NCI-H2107 treated with DMSO at 0.1 percent for 48 hours (cell line): Measurements from ENCODE around the gene MYCL.
"Not testable (repeated sequence)": the region's sequence is repeated elsewhere in the genome, so short reads cannot be mapped to it uniquely, and the experiment has no call there.

ENCODE experiments used
- DNase-seq: peaks from one replicate; lab custom pipeline; 2025; ENCODE audit not compliant: unreplicated experiment; lab: John Stamatoyannopoulos, UW

The MYCL gene

DNA sequence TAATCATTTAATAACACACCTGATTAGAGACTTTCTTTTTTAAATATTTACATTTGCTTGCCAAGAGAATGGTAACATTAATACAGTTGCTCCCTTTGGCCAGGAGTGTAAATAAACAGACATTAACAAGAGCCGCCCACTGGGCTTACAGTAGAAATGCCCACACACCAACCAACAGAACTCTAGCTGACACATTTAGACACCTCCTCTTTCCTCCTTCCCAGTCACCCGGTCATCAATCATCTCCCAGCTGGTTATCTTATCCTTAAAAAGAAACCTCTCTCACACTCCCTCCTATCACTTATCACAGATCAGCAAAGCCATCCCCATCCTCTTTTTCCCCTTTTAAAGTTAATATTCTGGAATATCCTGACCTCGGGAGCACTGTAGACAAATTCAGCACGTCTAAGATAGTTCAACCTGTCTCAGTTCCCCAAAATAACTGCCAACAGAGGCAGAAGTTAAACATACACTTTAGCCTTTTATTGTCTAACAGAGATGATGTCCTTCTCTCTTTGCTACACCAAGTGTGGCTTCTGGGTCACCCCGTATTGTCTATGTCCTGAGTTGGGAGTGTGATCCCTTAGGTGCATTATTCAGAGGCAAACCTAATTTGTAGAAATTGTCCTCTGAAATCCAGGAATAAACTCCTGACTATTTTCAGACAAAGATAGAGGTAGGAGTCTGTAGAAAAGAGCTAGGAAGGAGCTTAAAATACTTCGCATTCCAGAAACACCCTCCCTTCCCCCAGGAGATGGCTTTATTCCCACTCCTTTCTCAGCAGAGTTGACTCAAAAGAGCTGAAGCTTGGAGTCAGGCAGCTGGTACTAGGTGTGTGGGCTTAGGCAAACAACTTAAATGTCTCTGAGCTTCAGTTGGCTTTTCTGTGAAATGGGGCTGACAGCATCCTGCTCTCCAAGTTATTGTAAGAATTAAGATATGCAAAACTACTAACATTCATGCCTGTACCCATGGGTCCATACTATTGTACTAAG, 8.8 kb downstream of the MYCL start:
- DNase-seq: peak; percentile 100

GRCh38 chr1:39890880-39891279, 10.8 kb downstream of the MYCL start:
- no peak for DNase-seq

GRCh38 chr1:39890273-39890672, 11.4 kb downstream of the MYCL start:
- DNase-seq: no peak

DNA sequence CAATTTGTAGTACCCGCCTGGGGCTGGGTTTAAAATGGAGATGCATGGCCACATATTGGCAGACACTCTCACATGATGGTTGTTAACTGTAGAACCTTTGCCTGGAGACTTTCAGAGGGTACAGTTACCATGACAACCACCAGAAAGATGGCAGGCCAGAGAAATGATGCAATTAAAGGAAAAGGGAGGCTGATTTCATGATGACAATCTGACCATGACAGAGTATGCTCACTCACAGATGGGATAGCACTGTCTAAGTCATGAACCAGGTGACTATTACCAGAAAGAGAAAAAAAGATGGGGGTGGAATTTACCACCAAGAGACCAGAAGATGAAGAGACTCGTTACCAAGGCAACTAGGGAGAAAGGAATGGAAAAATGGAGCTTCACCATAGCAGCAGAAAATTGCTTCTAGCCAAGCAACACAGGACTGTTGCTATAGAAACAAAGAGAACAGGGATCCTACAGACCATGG, 14.9 kb downstream of the MYCL start:
- peak; percentile 99 for DNase-seq

DNA sequence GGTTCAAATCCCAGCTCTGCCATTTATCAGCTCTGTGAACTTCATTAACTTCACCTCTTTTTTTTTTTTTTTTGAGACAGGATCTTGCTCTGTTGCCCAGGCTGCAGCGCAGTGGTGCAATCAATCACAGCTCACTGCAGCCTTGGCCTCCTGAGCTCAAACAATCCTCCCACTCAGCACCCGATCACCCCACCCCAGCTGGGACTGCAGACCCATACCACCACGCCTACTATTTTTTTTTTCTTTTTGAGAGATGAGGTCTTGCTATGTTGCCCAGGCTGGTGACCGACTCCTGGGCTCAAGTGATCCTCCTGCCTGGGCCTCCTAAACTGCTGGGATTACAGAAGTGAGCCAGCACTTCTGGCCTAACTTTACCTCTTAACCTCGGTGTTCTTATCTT, 16.2 kb downstream of the MYCL start:
- no peak for DNase-seq

- DNase-seq: peak; percentile 100
These were observed 19.6 kb downstream of the MYCL start for GRCh38 chr1:39882152-39882551.

DNA sequence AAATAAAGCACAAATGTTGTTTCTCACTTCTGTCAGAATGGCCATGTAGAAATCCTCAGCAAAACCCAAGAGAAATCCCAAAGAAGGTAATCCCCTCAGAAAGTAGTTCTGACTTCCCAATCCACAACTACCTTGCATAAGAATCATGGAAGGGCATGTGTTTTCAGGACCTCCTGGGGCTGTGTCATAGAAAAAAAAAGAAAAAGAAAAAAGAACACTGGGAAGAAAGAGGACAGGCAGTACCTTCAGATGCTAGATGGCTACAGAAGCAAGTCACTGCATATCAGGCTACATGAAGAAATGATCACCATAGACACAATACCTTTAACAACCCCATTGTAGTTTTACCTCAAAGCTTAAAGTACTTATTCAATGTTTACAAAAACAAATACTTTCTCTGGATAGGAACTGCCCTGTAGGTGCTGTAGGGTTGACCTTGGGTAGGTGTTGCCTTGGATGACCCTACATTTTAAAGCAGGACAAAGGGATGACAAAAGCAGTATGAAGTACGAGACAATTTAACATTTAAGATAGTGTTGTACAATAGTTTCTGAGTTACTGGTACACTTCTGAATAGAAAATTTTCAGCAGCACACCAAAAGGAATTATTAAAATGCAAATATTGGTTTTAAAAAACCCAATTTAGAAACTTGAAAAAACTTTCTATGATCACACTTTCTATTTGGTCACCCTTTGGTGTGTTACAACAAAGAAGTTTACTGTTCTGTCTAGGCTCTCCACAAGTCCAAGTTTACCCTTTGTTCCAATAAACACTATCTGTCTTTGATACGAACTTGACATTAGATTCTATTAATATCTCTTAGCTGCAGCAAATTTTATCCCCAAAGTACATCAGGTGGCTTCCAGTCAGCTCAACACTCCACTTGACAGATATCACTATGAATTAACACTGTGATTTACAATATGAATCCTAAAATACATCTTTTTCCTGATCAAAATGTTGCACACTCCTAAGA, 23.4 kb downstream of the MYCL start:
- DNase-seq: no peak

DNA sequence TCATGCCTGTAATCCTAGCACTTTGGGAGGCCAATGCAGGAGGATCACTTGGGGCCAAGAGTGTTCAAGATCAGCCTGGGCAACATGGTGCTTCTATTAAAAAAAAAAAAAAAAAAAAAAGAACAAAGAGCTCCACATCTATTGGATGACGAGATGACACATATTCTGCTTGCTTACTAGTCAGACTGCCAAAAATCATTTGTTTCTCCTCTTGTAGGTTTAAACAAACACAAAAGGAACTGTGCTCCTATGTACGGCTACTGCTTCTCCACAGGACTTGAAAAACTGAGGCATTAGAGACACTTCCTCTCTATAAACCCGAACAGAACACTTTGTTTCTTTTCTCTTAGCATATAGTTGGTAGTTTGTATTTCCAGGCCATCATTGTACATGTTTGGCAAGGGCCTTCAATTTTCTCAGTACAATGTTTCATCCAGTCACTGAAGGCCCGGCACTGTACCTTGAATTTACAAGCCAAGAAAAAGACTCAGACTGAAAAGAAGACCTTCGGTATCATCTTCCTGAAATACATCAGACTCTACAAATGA, 24.4 kb downstream of the MYCL start:
- peak; percentile 100 for DNase-seq

DNA sequence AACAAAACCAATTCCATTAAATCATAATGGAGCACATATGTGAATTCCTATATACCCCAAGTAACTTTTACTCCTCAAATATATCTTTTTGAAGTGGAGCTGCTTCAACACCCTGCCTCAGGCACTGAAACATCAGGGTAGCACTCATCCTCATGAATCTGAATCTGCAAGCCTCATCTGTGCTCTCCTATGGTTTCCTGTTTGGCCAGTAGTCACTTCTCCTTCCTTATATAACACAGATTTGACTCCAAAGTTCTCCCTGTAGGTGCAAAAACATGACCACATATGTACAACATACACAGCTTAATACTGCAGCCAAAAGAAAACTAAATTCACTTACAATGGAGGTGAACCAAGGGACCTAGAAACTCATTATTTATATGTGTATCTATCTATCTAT, 25.6 kb downstream of the MYCL start:
- no peak for DNase-seq

GRCh38 chr1:39872698-39873097, 29.0 kb downstream of the MYCL start:
- no peak for DNase-seq

- no peak for DNase-seq
These were observed 29.9 kb downstream of the MYCL start for GRCh38 chr1:39871796-39872195.

DNA sequence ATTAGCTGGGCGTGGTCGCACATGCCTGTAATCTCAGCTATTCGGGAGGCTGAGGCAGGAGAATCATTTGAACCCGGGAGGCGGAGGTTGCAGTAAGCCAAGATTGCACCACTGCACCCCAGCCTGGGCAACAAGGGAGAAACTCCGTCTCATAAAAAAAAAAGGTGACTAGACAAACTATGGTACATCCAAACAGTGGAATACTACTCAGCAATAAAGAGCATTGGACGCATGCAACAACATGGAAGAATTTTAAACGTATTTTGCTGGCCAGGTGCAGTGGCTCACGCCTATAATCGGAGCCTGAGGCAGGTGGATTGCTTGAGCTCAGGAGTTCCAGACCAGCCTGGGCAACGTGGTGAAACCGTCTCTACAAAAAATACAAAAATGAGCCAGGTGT, 30.7 kb downstream of the MYCL start:
- not testable (repeated sequence) for DNase-seq

DNA sequence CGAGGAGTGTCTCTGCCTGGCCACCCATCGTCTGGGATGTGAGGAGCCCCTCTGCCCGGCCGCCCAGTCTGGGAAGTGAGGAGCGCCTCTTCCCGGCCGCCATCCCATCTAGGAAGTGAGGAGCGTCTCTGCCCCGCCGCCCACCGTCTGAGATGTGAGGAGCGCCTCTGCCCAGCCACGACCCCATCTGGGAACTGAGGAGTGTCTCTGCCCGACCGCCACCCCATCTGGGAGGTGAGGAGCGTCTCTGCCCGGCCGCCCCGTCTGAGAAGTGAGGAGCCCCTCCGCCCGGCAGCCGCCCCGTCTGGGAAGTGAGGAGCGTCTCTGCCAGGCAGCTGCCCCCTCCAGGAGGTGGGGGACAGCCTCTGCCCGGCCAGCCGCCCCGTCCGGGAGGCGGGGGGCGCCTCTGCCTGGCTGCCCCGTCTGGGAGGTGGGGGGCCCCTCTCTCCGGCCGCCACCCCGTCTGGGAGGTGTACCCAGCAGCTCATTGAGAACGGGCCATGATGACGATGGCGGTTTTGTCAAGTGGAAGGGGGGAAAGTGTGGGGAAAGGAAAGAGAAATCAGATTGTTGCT, 32.1 kb downstream of the MYCL start:
- not testable (repeated sequence) for DNase-seq

- DNase-seq: no peak
These were observed 35.0 kb downstream of the MYCL start for GRCh38 chr1:39866767-39867166.

DNA sequence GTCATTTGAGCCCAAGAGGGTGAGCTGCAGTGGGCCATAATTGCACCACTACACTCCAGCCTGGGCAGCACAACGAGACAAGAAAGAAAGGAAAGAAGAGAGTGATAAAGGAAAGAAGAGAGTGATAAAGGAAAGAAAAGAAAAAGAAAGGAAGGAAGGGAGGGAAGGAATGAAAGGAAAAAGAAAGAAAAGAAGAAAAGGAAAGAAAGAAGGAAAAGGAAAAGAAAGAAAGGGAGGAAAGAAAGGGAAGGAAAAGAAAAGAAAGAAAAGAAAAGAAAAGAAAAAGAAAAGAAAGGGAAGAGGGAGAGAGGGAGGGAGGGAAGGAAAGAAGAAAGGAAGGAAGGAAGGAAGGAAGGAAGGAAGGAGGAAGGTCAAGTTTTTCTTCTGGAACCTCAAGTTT, 36.0 kb downstream of the MYCL start:
- DNase-seq: no peak

- DNase-seq: no peak
These were observed 38.5 kb downstream of the MYCL start for GRCh38 chr1:39863177-39863576.

GRCh38 chr1:39861003-39861402, 40.7 kb downstream of the MYCL start:
- no peak for DNase-seq

DNA sequence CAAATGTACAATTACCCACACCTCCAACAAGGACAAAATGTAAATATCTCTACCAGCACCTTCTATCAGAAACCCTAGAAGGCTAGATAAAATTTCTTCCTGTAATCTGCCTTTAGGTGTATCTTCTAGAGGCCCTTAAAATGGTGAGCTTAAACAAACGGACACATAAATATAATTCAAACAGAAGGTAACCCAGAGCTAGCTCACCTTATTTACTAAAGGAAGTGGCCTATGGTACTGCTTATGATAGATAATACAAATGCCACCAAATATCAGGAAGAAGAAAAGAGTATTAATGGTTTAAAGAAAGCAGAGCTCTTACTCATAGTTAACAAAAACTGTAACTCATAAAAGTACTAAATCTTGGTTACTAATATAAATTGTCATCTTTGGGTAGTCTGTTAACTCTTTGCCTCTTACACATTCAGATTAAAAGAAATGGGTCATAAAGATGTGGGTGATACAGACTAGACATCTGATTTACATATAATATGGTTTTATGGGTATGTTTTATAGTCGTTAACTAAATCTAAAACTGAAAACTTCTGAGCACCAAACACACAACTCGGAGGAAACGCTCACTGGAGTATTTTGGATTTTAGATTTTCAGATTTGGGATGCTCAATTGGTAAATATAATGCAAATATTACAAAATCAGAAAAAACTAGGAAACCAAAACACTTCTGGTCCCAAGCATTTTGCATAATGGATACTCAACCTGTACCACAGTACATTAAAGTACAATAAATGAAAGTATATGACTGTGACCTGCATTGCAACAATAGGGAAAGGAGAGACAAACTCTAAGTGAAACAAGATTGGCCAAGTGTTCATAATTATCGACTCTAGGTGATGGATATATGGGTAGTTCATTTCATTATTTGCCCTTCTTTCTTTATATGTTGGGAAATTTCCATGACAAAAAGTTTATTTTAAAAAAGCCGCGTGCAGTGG, 41.6 kb downstream of the MYCL start:
- peak; percentile 98 for DNase-seq

DNA sequence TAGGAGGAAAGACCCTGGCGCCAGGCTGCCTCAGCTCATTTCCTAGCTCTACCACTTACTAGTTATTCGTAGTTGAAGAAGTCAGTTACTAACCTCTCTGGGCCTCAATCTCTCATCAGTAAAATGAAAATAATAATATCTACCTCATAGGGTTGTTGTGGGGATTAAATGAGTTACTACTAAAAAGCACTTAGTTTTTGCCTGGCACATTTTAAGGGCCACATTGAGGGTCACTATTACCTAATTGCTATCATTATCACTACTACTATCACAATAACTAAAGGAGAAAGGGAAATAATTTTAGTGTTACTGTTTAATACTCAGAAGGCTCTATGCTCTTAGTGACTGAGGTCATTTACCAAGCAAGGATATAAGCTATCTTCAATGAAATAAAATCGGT, 43.4 kb downstream of the MYCL start:
- no peak for DNase-seq
